SK-N-SH (cell line): ENCODE data around the gene ARHGAP15.

ENCODE experiments used
- CTCF ChIP-seq: fragments of 200-600 bp; sonication (generic); IDR thresholded peaks from 2 replicates; pipeline ENCODE4 v1.6.1; 2017; ENCODE audit warnings: antibody characterized with exemption, mild to moderate bottlenecking, moderate library complexity
- FOSL2 ChIP-seq: IDR thresholded peaks from 2 replicates; pipeline ENCODE4 v1.4.0; 2012; ENCODE audit warnings: low read depth, mild to moderate bottlenecking, moderate library complexity, borderline replicate concordance
- GABPA ChIP-seq: IDR thresholded peaks from 2 replicates; pipeline ENCODE4 v1.4.0; 2012; ENCODE audit warnings: low read depth, mild to moderate bottlenecking
- GATA2 ChIP-seq: sonication (generic); formaldehyde crosslinking; IDR thresholded peaks from 2 replicates; pipeline ENCODE4 v1.5.0; 2020; ENCODE audit warnings: mild to moderate bottlenecking, missing genetic modification reagents
- REST ChIP-seq: IDR thresholded peaks from 2 replicates; pipeline ENCODE4 v1.6.1; 2012; ENCODE audit warnings: mild to moderate bottlenecking, low read depth, low read length, moderate library complexity
- SIN3A ChIP-seq: IDR thresholded peaks from 2 replicates; pipeline ENCODE4 v1.6.1; 2012; ENCODE audit warnings: low read depth, mild to moderate bottlenecking, low read length, moderate library complexity, borderline replicate concordance
- TAF1 ChIP-seq: IDR thresholded peaks from 2 replicates; pipeline ENCODE4 v1.6.1; 2012; ENCODE audit warnings: low read depth, mild to moderate bottlenecking, low read length, moderate library complexity, borderline replicate concordance

- TF ChIP-seq CTCF (no peak), REST (no peak), TAF1 (no peak), SIN3A (no peak), GABPA (no peak), GATA2 (CRISPR knock-in tag) (no peak), FOSL2 (no peak)
Measured at GRCh38 chr2:143792602-143793001, 663.4 kb downstream of the ARHGAP15 start.
